Liver (tissue), 3 donors: ENCODE data around the gene PLCB2.

Experiments used
- RAD21 ChIP-seq, 2 donors: IDR thresholded peaks; 2 replicates each; pipeline ENCODE4 v1.6.1; 2016; ENCODE audit warnings: antibody characterized with exemption in 2 of 2, mild to moderate bottlenecking in 2 of 2
- RXRA ChIP-seq, 2 donors: IDR thresholded peaks; 2 replicates each; pipeline ENCODE4 v1.6.1; 2017 to 2018; ENCODE audit warnings: antibody characterized with exemption in 2 of 2, mild to moderate bottlenecking in 1 of 2
- YY1 ChIP-seq: IDR thresholded peaks from 2 replicates; pipeline ENCODE4 v1.6.1; 2016; ENCODE audit warnings: antibody characterized with exemption, mild to moderate bottlenecking
- TF ChIP-seq, protein P1 (sequence below): IDR thresholded peaks from 2 replicates; pipeline ENCODE4 v1.6.1; 2016; ENCODE audit warnings: antibody characterized with exemption, mild to moderate bottlenecking
- TF ChIP-seq, protein P2 (sequence below): fragments of 150-350 bp; IDR thresholded peaks from 2 replicates; pipeline ENCODE4 v1.5.1; 2017; ENCODE audit warnings: improper control_type of control experiment, low read depth, low read length; ENCODE audit not compliant: missing input control
- donor health status: healthy.
- donor health status: healthy.

DNA sequence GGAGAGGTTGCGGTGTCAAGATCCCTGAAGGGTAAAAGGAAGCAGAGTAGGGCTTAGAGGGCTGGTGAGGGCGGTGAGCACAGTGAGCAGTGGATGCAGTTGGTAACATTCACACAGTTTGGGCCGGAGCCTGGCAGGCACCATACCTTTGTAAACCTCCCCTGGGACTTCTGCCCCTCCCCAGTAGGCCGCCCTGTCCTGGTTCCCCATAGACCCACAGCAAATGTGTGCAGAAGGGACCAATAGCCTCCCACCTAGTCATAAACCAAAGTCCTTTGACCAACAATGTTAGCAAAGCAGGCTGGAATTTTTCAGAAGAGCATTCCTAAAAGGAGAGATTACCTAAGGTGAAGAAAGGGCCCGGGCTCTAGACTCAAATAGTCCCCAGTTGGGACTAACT lies 41.4 kb upstream of the PLCB2 start:
- TF ChIP-seq, protein P1, sequence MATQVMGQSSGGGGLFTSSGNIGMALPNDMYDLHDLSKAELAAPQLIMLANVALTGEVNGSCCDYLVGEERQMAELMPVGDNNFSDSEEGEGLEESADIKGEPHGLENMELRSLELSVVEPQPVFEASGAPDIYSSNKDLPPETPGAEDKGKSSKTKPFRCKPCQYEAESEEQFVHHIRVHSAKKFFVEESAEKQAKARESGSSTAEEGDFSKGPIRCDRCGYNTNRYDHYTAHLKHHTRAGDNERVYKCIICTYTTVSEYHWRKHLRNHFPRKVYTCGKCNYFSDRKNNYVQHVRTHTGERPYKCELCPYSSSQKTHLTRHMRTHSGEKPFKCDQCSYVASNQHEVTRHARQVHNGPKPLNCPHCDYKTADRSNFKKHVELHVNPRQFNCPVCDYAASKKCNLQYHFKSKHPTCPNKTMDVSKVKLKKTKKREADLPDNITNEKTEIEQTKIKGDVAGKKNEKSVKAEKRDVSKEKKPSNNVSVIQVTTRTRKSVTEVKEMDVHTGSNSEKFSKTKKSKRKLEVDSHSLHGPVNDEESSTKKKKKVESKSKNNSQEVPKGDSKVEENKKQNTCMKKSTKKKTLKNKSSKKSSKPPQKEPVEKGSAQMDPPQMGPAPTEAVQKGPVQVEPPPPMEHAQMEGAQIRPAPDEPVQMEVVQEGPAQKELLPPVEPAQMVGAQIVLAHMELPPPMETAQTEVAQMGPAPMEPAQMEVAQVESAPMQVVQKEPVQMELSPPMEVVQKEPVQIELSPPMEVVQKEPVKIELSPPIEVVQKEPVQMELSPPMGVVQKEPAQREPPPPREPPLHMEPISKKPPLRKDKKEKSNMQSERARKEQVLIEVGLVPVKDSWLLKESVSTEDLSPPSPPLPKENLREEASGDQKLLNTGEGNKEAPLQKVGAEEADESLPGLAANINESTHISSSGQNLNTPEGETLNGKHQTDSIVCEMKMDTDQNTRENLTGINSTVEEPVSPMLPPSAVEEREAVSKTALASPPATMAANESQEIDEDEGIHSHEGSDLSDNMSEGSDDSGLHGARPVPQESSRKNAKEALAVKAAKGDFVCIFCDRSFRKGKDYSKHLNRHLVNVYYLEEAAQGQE: no peak
- TF ChIP-seq, protein P2, sequence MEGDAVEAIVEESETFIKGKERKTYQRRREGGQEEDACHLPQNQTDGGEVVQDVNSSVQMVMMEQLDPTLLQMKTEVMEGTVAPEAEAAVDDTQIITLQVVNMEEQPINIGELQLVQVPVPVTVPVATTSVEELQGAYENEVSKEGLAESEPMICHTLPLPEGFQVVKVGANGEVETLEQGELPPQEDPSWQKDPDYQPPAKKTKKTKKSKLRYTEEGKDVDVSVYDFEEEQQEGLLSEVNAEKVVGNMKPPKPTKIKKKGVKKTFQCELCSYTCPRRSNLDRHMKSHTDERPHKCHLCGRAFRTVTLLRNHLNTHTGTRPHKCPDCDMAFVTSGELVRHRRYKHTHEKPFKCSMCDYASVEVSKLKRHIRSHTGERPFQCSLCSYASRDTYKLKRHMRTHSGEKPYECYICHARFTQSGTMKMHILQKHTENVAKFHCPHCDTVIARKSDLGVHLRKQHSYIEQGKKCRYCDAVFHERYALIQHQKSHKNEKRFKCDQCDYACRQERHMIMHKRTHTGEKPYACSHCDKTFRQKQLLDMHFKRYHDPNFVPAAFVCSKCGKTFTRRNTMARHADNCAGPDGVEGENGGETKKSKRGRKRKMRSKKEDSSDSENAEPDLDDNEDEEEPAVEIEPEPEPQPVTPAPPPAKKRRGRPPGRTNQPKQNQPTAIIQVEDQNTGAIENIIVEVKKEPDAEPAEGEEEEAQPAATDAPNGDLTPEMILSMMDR: no peak
- TF ChIP-seq RAD21 (IDR thresholded peaks at IDR 0.05) (no peak), YY1 (no peak), RXRA (IDR thresholded peaks at IDR 0.05) (no peak)
